ENCODE data around the gene HACD2. TPM values are rescaled to one million over a fixed set of nuclear protein-coding genes. Genes with fewer than 3 reads are reported as not detected.
"Not testable (repeated sequence)": the region's sequence is repeated elsewhere in the genome, so short reads cannot be mapped to it uniquely, and the experiment has no call there.

HACD2 gene
- total RNA-seq, 1 donor from 2014 or later: 35.9 TPM

DNA sequence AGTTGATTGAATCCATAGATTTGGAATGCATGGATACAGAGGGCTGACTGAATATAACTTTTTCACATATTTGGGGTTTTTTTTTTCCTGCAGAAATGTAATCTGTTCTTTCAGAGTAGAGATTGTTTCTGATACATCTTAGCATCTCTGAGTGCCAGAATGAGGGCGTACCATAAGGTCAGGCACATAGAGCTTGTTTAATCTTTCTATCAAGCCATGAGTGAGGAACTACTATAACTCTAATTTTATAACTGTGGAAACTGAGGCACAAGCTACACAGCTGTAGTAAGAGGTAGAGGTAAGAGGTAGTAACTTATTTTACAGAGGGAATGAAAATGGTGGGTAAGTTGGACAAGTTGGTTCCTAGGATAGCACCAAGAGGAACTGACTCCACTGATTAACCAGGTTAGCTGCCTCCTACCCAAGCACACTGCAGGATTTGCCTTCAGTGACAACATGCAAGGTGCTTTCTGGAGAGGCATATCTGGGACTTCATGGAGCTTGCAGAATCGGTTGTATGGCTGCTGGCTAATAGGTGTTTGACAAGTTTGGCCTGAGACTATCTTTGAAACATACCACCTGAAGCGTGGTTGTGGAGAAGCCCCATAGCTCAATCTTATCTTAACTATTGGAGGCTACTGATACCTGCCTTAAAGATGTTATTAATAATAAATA is 23.5 kb upstream of the HACD2 start:
- Mint-ChIP-seq H3K27me3 (ENCODE audit: insufficient read depth, low read depth) (no peaks in the 10 kb centered on the region), H3K4me1 (no peaks in the 10 kb centered on the region), H3K27ac (no peak overlapping the region), H3K4me3 (no peak overlapping the region), H3K9me3 (no peaks in the 10 kb centered on the region), H3K36me3 (peaks cover 25% of the 10 kb centered on the region)
- Histone ChIP-seq H2AFZ (replicated peaks) (no peak overlapping the region), H3K79me2 (ENCODE audit: low read depth) (no peaks in the 10 kb centered on the region), H3F3A (ENCODE audit: low read depth) (peaks cover 12% of the 10 kb centered on the region), H3K9ac (no peak overlapping the region), H3K36me3 (peaks cover 4% of the 10 kb centered on the region), H3K27me3 (no peaks in the 10 kb centered on the region), H3K4me2 (no peak overlapping the region), H3K9me3 (ENCODE audit: low read depth) (no peaks in the 10 kb centered on the region), H3K4me3 (no peak overlapping the region), H3K27ac (no peak overlapping the region), H4K20me1 (ENCODE audit: low read depth) (peaks cover 5% of the 10 kb centered on the region), H3K4me1 (no peaks in the 10 kb centered on the region)
- TF ChIP-seq EZH2phosphoT487 (IDR thresholded peaks at IDR 0.05) (no peak), EZH2 (IDR thresholded peaks at IDR 0.05) (no peak)
- TF ChIP-seq, protein P1, sequence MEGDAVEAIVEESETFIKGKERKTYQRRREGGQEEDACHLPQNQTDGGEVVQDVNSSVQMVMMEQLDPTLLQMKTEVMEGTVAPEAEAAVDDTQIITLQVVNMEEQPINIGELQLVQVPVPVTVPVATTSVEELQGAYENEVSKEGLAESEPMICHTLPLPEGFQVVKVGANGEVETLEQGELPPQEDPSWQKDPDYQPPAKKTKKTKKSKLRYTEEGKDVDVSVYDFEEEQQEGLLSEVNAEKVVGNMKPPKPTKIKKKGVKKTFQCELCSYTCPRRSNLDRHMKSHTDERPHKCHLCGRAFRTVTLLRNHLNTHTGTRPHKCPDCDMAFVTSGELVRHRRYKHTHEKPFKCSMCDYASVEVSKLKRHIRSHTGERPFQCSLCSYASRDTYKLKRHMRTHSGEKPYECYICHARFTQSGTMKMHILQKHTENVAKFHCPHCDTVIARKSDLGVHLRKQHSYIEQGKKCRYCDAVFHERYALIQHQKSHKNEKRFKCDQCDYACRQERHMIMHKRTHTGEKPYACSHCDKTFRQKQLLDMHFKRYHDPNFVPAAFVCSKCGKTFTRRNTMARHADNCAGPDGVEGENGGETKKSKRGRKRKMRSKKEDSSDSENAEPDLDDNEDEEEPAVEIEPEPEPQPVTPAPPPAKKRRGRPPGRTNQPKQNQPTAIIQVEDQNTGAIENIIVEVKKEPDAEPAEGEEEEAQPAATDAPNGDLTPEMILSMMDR (IDR thresholded peaks at IDR 0.05): no peak
- DNase-seq (ENCODE audit: low spot score): no peak

DNA sequence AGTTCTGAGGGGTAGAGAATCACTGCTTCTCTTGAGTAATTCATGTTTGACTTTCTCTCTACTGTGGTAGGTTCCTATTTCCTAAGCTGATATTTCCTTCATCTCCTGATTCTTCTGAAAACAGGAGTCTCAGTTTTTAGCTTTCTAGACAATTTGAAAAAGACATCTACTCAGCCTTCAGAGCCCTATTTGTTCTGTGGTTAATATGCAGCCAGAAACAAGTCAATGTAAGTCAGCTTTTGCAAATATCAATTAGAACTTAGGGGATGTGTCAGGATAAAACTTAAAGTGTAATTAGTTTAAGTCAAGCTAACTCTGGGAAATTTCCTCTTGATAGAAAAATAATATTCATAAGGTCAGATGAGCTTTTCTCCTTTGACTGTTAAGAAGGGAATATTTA is 21.7 kb upstream of the HACD2 start:
- H3K27ac Mint-ChIP-seq: no peak overlapping the region
- peaks cover 9% of the 10 kb centered on the region for H4K20me1 ChIP-seq (ENCODE audit: low read depth)
- DNase-seq (ENCODE audit: low spot score): no peak

DNA sequence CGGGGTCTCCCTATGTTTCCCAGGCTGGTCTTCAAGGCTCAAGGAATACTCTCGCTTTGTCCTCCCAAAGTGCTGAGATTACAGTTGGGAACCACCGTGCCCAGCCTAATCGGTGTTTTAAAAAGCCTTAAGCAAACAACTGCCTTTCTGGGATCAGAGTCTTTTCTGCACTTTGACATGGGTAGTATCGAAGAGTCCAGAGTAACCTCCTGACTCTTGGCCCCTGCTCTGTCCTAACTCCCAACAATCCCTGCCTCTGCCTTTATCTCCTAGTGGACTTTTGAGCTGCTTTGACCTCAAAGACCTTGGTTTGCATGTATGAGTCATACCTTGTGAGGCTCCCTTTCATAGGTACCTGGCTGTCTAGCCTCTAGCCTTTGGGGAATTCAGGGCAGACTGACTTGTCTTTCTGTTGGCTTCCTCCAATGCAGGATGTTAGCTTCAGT is 21.0 kb upstream of the HACD2 start:
- no peak overlapping the region for H3K9ac ChIP-seq
- H3K27ac ChIP-seq: no peak overlapping the region
- H3K4me1 Mint-ChIP-seq: no peaks in the 10 kb centered on the region
- no peaks in the 10 kb centered on the region for H3K27me3 ChIP-seq
- no peak overlapping the region for H3K4me2 ChIP-seq
- no peaks in the 10 kb centered on the region for H3K9me3 Mint-ChIP-seq
- H3K36me3 Mint-ChIP-seq: peaks cover 22% of the 10 kb centered on the region
- H3K4me3 ChIP-seq: no peak overlapping the region
- no peak overlapping the region for H3K4me3 Mint-ChIP-seq
- H3K4me1 ChIP-seq: no peaks in the 10 kb centered on the region
- H3K27me3 Mint-ChIP-seq (ENCODE audit: insufficient read depth, low read depth): peaks cover 3% of the 10 kb centered on the region
- peaks cover 15% of the 10 kb centered on the region for H4K20me1 ChIP-seq (ENCODE audit: low read depth)
- no peaks in the 10 kb centered on the region for H3K36me3 ChIP-seq
- H3F3A ChIP-seq (ENCODE audit: low read depth): peaks cover 12% of the 10 kb centered on the region
- DNase-seq (ENCODE audit: low spot score): no peak
- no peak overlapping the region for H2AFZ ChIP-seq (replicated peaks)
- no peaks in the 10 kb centered on the region for H3K79me2 ChIP-seq (ENCODE audit: low read depth)
- no peak overlapping the region for H3K27ac Mint-ChIP-seq
- TF ChIP-seq, protein P1 (IDR thresholded peaks at IDR 0.05): no peak
- TF ChIP-seq EZH2 (IDR thresholded peaks at IDR 0.05) (no peak), EZH2phosphoT487 (IDR thresholded peaks at IDR 0.05) (no peak)
- H3K9me3 ChIP-seq (ENCODE audit: low read depth): no peaks in the 10 kb centered on the region

More for the DNA sequence above, 21.7 kb upstream of the HACD2 start:
- Histone ChIP-seq H3K36me3 (no peaks in the 10 kb centered on the region), H3K9ac (no peak overlapping the region), H3K9me3 (ENCODE audit: low read depth) (no peaks in the 10 kb centered on the region), H3K4me3 (no peak overlapping the region), H3K27ac (no peak overlapping the region), H3K79me2 (ENCODE audit: low read depth) (no peaks in the 10 kb centered on the region), H3F3A (ENCODE audit: low read depth) (peaks cover 12% of the 10 kb centered on the region), H3K4me1 (no peaks in the 10 kb centered on the region), H3K27me3 (no peaks in the 10 kb centered on the region), H3K4me2 (no peak overlapping the region), H2AFZ (replicated peaks) (no peak overlapping the region)
- Mint-ChIP-seq H3K27me3 (ENCODE audit: insufficient read depth, low read depth) (peaks cover under 1% of the 10 kb centered on the region), H3K36me3 (peaks cover 21% of the 10 kb centered on the region), H3K4me3 (no peak overlapping the region), H3K4me1 (no peaks in the 10 kb centered on the region), H3K9me3 (no peaks in the 10 kb centered on the region)
- no peak for TF ChIP-seq EZH2phosphoT487 (IDR thresholded peaks at IDR 0.05)
- no peak for TF ChIP-seq EZH2 (IDR thresholded peaks at IDR 0.05)
- TF ChIP-seq, protein P1 (IDR thresholded peaks at IDR 0.05): no peak

DNA sequence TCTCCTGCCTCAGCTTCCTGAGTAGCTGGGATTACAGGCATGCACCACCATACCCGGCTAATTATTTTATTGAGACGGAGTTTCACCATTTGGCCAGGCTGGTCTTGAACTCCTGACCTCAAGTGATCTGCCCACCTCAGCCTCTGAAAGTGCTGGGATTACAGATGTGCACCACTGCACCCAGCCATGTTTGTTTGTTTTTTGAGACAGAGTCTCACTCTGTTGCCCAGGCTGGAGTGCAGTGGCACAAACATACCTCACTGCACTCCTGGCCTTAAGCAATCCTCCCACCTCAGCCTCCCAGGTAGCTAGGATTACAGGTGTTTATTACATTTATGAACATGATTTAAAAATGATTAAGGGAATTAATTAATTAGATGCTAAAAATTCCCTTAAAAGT is 18.3 kb upstream of the HACD2 start:
- not testable (repeated sequence) for H3K27ac ChIP-seq; H3K27me3 ChIP-seq; H3K4me3 ChIP-seq; H3K36me3 ChIP-seq; H2AFZ ChIP-seq (replicated peaks); H3K27ac Mint-ChIP-seq; H3K4me1 ChIP-seq; H3K4me2 ChIP-seq; H3K9ac ChIP-seq; DNase-seq (ENCODE audit: low spot score); H3K79me2 ChIP-seq (ENCODE audit: low read depth); H3K27me3 Mint-ChIP-seq (ENCODE audit: insufficient read depth, low read depth); H3K9me3 Mint-ChIP-seq; H3F3A ChIP-seq (ENCODE audit: low read depth); H3K4me3 Mint-ChIP-seq; H3K9me3 ChIP-seq (ENCODE audit: low read depth); H3K4me1 Mint-ChIP-seq
- H4K20me1 ChIP-seq (ENCODE audit: low read depth): peaks cover 23% of the 10 kb centered on the region
- H3K36me3 Mint-ChIP-seq: peaks cover 18% of the 10 kb centered on the region
